H1 (cell line): ENCODE results near the gene ARL2. TPM values are rescaled to one million over a fixed set of nuclear protein-coding genes. Genes with fewer than 3 reads are reported as not detected.
A peak's percentile ranks its signal among the peaks of the same experiment; 100 is the strongest.

ENCODE experiments used
- CTCF ChIA-PET: fragments of 300-600 bp; sonication (Branson Sonifier 250); formaldehyde crosslinking; loops from one replicate; lab custom pipeline; 2021; ENCODE audit not compliant: partially characterized antibody; lab: Charles Lee
- POLR2A ChIA-PET: fragments of 300-600 bp; sonication (Branson Sonifier 250); formaldehyde crosslinking; loops from one replicate; lab custom pipeline; 2021; ENCODE audit warnings: inconsistent platforms; ENCODE audit not compliant: partially characterized antibody; lab: Charles Lee
- DNase-seq, 2 experiments: peaks; one replicate each; pipeline versions ENCODE4 v3.0.0 to v3.0.0-alpha.2; 2010 to 2022; ENCODE audit warnings: low spot score in 2 of 2, low read depth in 1 of 2, mixed read lengths in 1 of 2
- FAIRE-seq: peaks from 2 replicates; lab custom pipeline; 2011; peaks lifted over from hg19 to GRCh38; lab: Jason Lieb, UNC
- H2AFZ ChIP-seq: 2 replicates; pipeline ENCODE4 v1.8.1; 2012; ENCODE audit warnings: low read length, inconsistent platforms
- H2AK5ac ChIP-seq: 2 replicates; pipeline ENCODE4 v1.6.1; 2013; ENCODE audit warnings: low read depth, low read length
- H2BK120ac ChIP-seq: replicated peaks from 2 replicates; pipeline ENCODE3; 2013; ENCODE audit warnings: low read depth, low read length, inconsistent platforms
- H2BK12ac ChIP-seq: 2 replicates; pipeline ENCODE4 v1.6.1; 2013; ENCODE audit warnings: low read depth, low read length
- H2BK15ac ChIP-seq: 2 replicates; pipeline ENCODE4 v1.6.1; 2013; ENCODE audit warnings: low read length
- H2BK20ac ChIP-seq: 2 replicates; pipeline ENCODE4 v1.6.1; 2013; ENCODE audit warnings: low read length
- H2BK5ac ChIP-seq: 2 replicates; pipeline ENCODE4 v1.6.1; 2013; ENCODE audit warnings: low read depth, low read length
- H3K14ac ChIP-seq: 2 replicates; pipeline ENCODE4 v1.6.1; 2013; ENCODE audit warnings: inconsistent platforms; ENCODE audit not compliant: insufficient read length
- H3K18ac ChIP-seq: 2 replicates; pipeline ENCODE4 v1.6.1; 2013; ENCODE audit warnings: low read length; ENCODE audit errors: extremely low read depth
- H3K23ac ChIP-seq: 2 replicates; pipeline ENCODE4 v1.6.1; 2013; ENCODE audit warnings: inconsistent platforms; ENCODE audit not compliant: insufficient read length
- H3K23me2 ChIP-seq: 2 replicates; pipeline ENCODE4 v1.6.1; 2013; ENCODE audit warnings: low read depth, low read length
- H3K27ac ChIP-seq: 2 replicates; pipeline ENCODE4 v1.6.1; 2011; ENCODE audit warnings: low read depth, low read length, inconsistent platforms
- H3K27me3 ChIP-seq, 4 experiments: replicated peaks in 1 of 4; 1 replicate in 1 of 4; 2 replicates in 3 of 4; pipeline versions ENCODE4 v1.6.1 to v1.8.1; 2011 to 2013; ENCODE audit warnings: low read length in 3 of 4, mild to moderate bottlenecking in 3 of 4, inconsistent platforms in 2 of 4, mixed read lengths in 2 of 4, moderate library complexity in 1 of 4; ENCODE audit not compliant: control insufficient read depth in 3 of 4, insufficient read depth in 3 of 4; ENCODE audit errors: extremely low read depth in 1 of 4
- H3K36me3 ChIP-seq, 4 experiments: 2 replicates each; pipeline versions ENCODE4 v1.6.1 to v1.8.1; 2011 to 2013; ENCODE audit warnings: mild to moderate bottlenecking in 4 of 4, low read length in 3 of 4, moderate library complexity in 2 of 4, control low read depth in 1 of 4, inconsistent platforms in 1 of 4; ENCODE audit not compliant: insufficient read depth in 4 of 4, control insufficient read depth in 2 of 4
- H3K4ac ChIP-seq: replicated peaks from 2 replicates; pipeline ENCODE3; 2013; ENCODE audit warnings: low read length, low read depth, mixed read lengths, inconsistent platforms; ENCODE audit not compliant: insufficient read length
- H3K4me1 ChIP-seq, 4 experiments: replicated peaks in 1 of 4; 1 replicate in 1 of 4; 2 replicates in 3 of 4; pipeline versions ENCODE4 v1.6.1 to v1.8.1; 2011 to 2013; ENCODE audit warnings: low read length in 3 of 4, inconsistent platforms in 2 of 4, mixed read lengths in 1 of 4; ENCODE audit not compliant: insufficient read depth in 4 of 4, control insufficient read depth in 3 of 4
- H3K4me2 ChIP-seq, 2 experiments: 2 replicates each; pipeline versions ENCODE4 v1.6.1 to v1.8.1; 2011 to 2013; ENCODE audit warnings: low read depth in 2 of 2, low read length in 2 of 2, control low read depth in 1 of 2, inconsistent platforms in 1 of 2, mild to moderate bottlenecking in 1 of 2; ENCODE audit not compliant: insufficient read depth in 1 of 2
- H3K4me3 ChIP-seq, 4 experiments: fragments of 200-600, 300-600 bp in 1 of 4; sonication (generic), shearing (Covaris generic), sonication (Bioruptor Twin) in 1 of 4; 2 replicates each; pipeline versions ENCODE4 v1.5.1 to v1.8.1; 2011 to 2016; ENCODE audit warnings: low read length in 4 of 4, low read depth in 3 of 4, control low read depth in 2 of 4, inconsistent platforms in 2 of 4, mild to moderate bottlenecking in 2 of 4, mixed read lengths in 1 of 4, moderate library complexity in 1 of 4; ENCODE audit not compliant: insufficient read depth in 2 of 4; ENCODE audit errors: extremely low read depth in 1 of 4
- H3K56ac ChIP-seq: replicated peaks from 2 replicates; pipeline ENCODE3; 2013; ENCODE audit warnings: low read depth, mild to moderate bottlenecking, mixed read lengths, low read length, inconsistent platforms; ENCODE audit not compliant: insufficient read length
- H3K79me1 ChIP-seq: 2 replicates; pipeline ENCODE4 v1.6.1; 2013; ENCODE audit warnings: low read depth, low read length, control low read depth
- H3K79me2 ChIP-seq, 2 experiments: 2 replicates each; pipeline versions ENCODE4 v1.6.1 to v1.8.1; 2012 to 2013; ENCODE audit warnings: low read length in 2 of 2, mild to moderate bottlenecking in 2 of 2, inconsistent platforms in 1 of 2; ENCODE audit not compliant: insufficient read depth in 2 of 2, control insufficient read depth in 1 of 2
- H3K9ac ChIP-seq, 4 experiments: replicated peaks in 1 of 4; 1 replicate in 1 of 4; 2 replicates in 3 of 4; pipeline versions ENCODE4 v1.6.1 to v1.8.1; 2011 to 2013; ENCODE audit warnings: low read depth in 3 of 4, low read length in 3 of 4, control low read depth in 2 of 4, mild to moderate bottlenecking in 2 of 4, moderate library complexity in 2 of 4, inconsistent platforms in 1 of 4; ENCODE audit errors: extremely low read depth in 1 of 4
- H3K9me3 ChIP-seq, 2 experiments: 2 replicates each; pipeline versions ENCODE4 v1.6.1 to v1.8.1; 2012 to 2013; ENCODE audit warnings: mild to moderate bottlenecking in 2 of 2, moderate library complexity in 2 of 2, control low read depth in 1 of 2, inconsistent platforms in 1 of 2, low read depth in 1 of 2, low read length in 1 of 2, mixed read lengths in 1 of 2; ENCODE audit not compliant: insufficient read depth in 2 of 2
- H4K20me1 ChIP-seq, 2 experiments: replicated peaks in 1 of 2; 2 replicates each; pipeline versions ENCODE3 to v1.8.1; 2011 to 2013; ENCODE audit warnings: inconsistent platforms in 2 of 2, low read length in 2 of 2, mild to moderate bottlenecking in 1 of 2; ENCODE audit not compliant: insufficient read depth in 2 of 2, control insufficient read depth in 1 of 2
- H4K5ac ChIP-seq: 2 replicates; pipeline ENCODE4 v1.6.1; 2013; ENCODE audit warnings: low read length, low read depth, mixed read lengths, inconsistent platforms; ENCODE audit not compliant: insufficient read length
- H4K8ac ChIP-seq: 2 replicates; pipeline ENCODE4 v1.8.0; 2013; ENCODE audit warnings: mild to moderate bottlenecking, moderate library complexity, low read length, inconsistent platforms; ENCODE audit not compliant: insufficient read depth; ENCODE audit errors: extremely low read depth
- H4K91ac ChIP-seq: replicated peaks from 2 replicates; pipeline ENCODE3; 2013; ENCODE audit warnings: low read length, mixed read lengths, inconsistent platforms; ENCODE audit not compliant: insufficient read length
- BRCA1 ChIP-seq: IDR thresholded peaks from 2 replicates; pipeline ENCODE4 v1.6.1; 2012; ENCODE audit warnings: low read depth, low read length, improper control_type of control experiment
- PHF8 ChIP-seq: fragments of 200-600 bp; sonication (generic); conservative IDR thresholded peaks from 2 replicates; pipeline ENCODE4 v1.7.1; 2012; ENCODE audit warnings: low read depth, mild to moderate bottlenecking, inconsistent platforms, low read length, moderate library complexity
- POU5F1 ChIP-seq: IDR thresholded peaks from 2 replicates; pipeline ENCODE4 v1.6.1; 2011; ENCODE audit warnings: low read depth, mild to moderate bottlenecking, low read length, moderate library complexity
- RFX5 ChIP-seq: IDR thresholded peaks from 2 replicates; pipeline ENCODE4 v1.6.1; 2011; ENCODE audit warnings: low read depth, low read length, improper control_type of control experiment, borderline replicate concordance
- RNF2 ChIP-seq: fragments of 200-900, 300-1000 bp; sonication (generic); IDR thresholded peaks from 2 replicates; pipeline ENCODE4 v1.7.1; 2016; ENCODE audit warnings: borderline replicate concordance, low read depth, mild to moderate bottlenecking, antibody characterized with exemption, low read length; ENCODE audit not compliant: poor library complexity, severe bottlenecking; ENCODE audit errors: missing control alignments
- SP4 ChIP-seq: IDR thresholded peaks from 2 replicates; pipeline ENCODE4 v1.6.1; 2012; ENCODE audit warnings: low read length, inconsistent platforms
- TAF1 ChIP-seq: IDR thresholded peaks from 2 replicates; pipeline ENCODE4 v1.6.1; 2011; ENCODE audit warnings: mild to moderate bottlenecking, low read depth, low read length
- TCF12 ChIP-seq: IDR thresholded peaks from 2 replicates; pipeline ENCODE4 v1.6.1; 2011; ENCODE audit warnings: low read depth, mild to moderate bottlenecking, low read length
- USF2 ChIP-seq: IDR thresholded peaks from 2 replicates; pipeline ENCODE4 v1.6.1; 2011; ENCODE audit warnings: low read length, improper control_type of control experiment
- YY1 ChIP-seq: IDR thresholded peaks from 2 replicates; pipeline ENCODE4 v1.6.1; 2011; ENCODE audit warnings: low read depth, mild to moderate bottlenecking, low read length
- WGBS, 2 experiments: shearing (Covaris generic) in 1 of 2; methylation state at CpG; one replicate each; pipeline versions ENCODE4 v1.1.6 to v1.1.7; 2013 to 2015; ENCODE audit warnings: low lambda C conversion rate in 2 of 2, mixed read lengths in 2 of 2, inconsistent platforms in 1 of 2, low coverage in 1 of 2, missing lambda C conversion rate in 1 of 2; ENCODE audit not compliant: insufficient replicate concordance in 2 of 2, insufficient coverage in 1 of 2, insufficient read length in 1 of 2; ENCODE audit errors: extremely low coverage in 1 of 2, missing lambda C conversion rate in 1 of 2; 5-methylcytosine and 5-hydroxymethylcytosine counted together
- polyA plus RNA-seq, 7 experiments: library from polyadenylated mRNA; depleted of rRNA in 3 of 7; stranded (reverse) in 5 of 7; unstranded in 2 of 7; fragments of >200 nt in 5 of 7; fragments of 200-250 nt in 2 of 7; gene quantifications; 1 replicate in 5 of 7; 2 replicates in 1 of 7; 4 replicates in 1 of 7; pipeline versions ENCODE4 v1.2.1 to v1.2.3, GENCODE V29; 2011 to 2013; ENCODE audit warnings: missing spikeins in 2 of 7, mixed read lengths in 2 of 7
- total RNA-seq: library from RNA; stranded (reverse); fragmentation: NEBNext Ultra II Directional; extraction: Animal tissue kit (Norgen Biotek cat#: 25700); gene quantifications from 2 replicates; pipeline ENCODE4 v1.2.1, GENCODE V29; 2021

The ARL2 gene
- total and polyA plus RNA-seq, 2 of the 8 experiments (the other 6 are each of a cell fraction or from before 2014, with no cell fraction given), result 186 to 535 TPM

GRCh38 chr11:65066805-65067291 is 52.9 kb downstream of the ARL2 start:
- H4K5ac ChIP-seq, result peak overlapping the region; percentile 38
- WGBS, 2 experiments, result 67% methylated on average over 4 of the region's 4 CpGs; no CpG with 5 or more reads in 1 of the 2 experiments
- peak overlapping the region; percentile 15; the same call in 1 of the 2 replicates for H2AFZ ChIP-seq
- H3K14ac ChIP-seq, result no peak overlapping the region
- H3K4me1 ChIP-seq, result peaks cover 5 to 23% (median 17%) of the 10 kb centered on the region in 4 experiments
- H3K23ac ChIP-seq, result no peak overlapping the region
- FAIRE-seq (peak; percentile 32), DNase-seq (peak in 1 of 2 experiments; percentile 64)
- H2AK5ac ChIP-seq, result no peak overlapping the region
- peak overlapping the region; percentile 81 for H4K8ac ChIP-seq
- peak overlapping the region; percentile 95 for H3K4ac ChIP-seq
- H4K20me1 ChIP-seq, result no peaks in the 10 kb centered on the region
- H3K79me2 ChIP-seq, result no peaks in the 10 kb centered on the region
- peak overlapping the region; percentile 13 for H2BK120ac ChIP-seq
- 0 out of 2 replicates have a peak overlapping the region, but pooled peaks have one; percentile 48 for H2BK20ac ChIP-seq
- peak overlapping the region; percentile 90; the same call in 1 of the 2 replicates for H2BK12ac ChIP-seq
- no peaks in the 10 kb centered on the region for H3K27me3 ChIP-seq
- H3K9me3 ChIP-seq, result no peaks in the 10 kb centered on the region
- H3K9ac ChIP-seq, result peak overlapping the region in 2 of 4 experiments; percentile 29 to 48; a peak in 2 of 7 replicates
- H2BK15ac ChIP-seq, result no peak overlapping the region; the same call in 1 of the 2 replicates
- peak overlapping the region; percentile 71; the same call in 1 of the 2 replicates for H3K27ac ChIP-seq
- no peak overlapping the region for H3K56ac ChIP-seq
- H3K79me1 ChIP-seq, result no peaks in the 10 kb centered on the region
- CTCF ChIA-PET, result interaction anchor here (0.7 to 3.1 kb wide), 4 partner anchors 9 to 218 kb away, joined by 3 to 21 read pairs (median 6); no protein-coding TSS in a partner anchor
- H3K18ac ChIP-seq, result peak overlapping the region; percentile 95
- peak overlapping the region; percentile 31 to 55; a peak in 3 of 4 replicates for H3K4me2 ChIP-seq
- peak overlapping the region in 2 of 4 experiments; percentile 19 to 34; a peak in 5 of 8 replicates for H3K4me3 ChIP-seq
- no peaks in the 10 kb centered on the region for H3K23me2 ChIP-seq
- H2BK5ac ChIP-seq, result peak overlapping the region; percentile 69; the same call in 1 of the 2 replicates
- peak overlapping the region; percentile 79 for H4K91ac ChIP-seq
- H3K36me3 ChIP-seq, result no peaks in the 10 kb centered on the region
- POLR2A ChIA-PET, result interaction anchor here (0.9 to 21.6 kb wide), 12 partner anchors 9 to 289 kb away, joined by 3 to 230 read pairs (median 4); partner anchors contain the start of genes ARL2, EHD1, FAU and MRPL49
- TF ChIP-seq BRCA1, result no peak
- TF ChIP-seq TAF1, result 0 out of 2 replicates have a peak, but pooled peaks have one; percentile 13
- TF ChIP-seq RNF2, result no peak
- no peak for TF ChIP-seq POU5F1
- TF ChIP-seq RFX5, result no peak
- peak; percentile 68; the same call in 1 of the 2 replicates for TF ChIP-seq TCF12
- TF ChIP-seq SP4, result no peak
- no peak for TF ChIP-seq USF2
- TF ChIP-seq YY1, result no peak
- no peak for TF ChIP-seq PHF8
